IMR-90 (cell line): ENCODE measurements around the gene VWA8. TPM values are rescaled to one million over a fixed set of nuclear protein-coding genes. Genes with fewer than 3 reads are reported as not detected.

Experiments used
- ATAC-seq: fragments of 200-7000 bp; cut with Tn5 transposase; 2 replicates; pipeline ENCODE4 v1.9.1; 2020; ENCODE audit warnings: low read depth, mild to moderate bottlenecking, moderate library complexity
- BruUV-seq: library from RNA; stranded (reverse); fragments of 400-500 nt; replicated peaks from 2 replicates; lab custom pipeline; 2021; lab: Mats Ljungman, UMichigan
- CTCF ChIA-PET: fragments of 300-600 bp; formaldehyde crosslinking; extraction: SDS; loops from one replicate; lab custom pipeline; 2021; ENCODE audit warnings: antibody characterized with exemption; lab: Yijun Ruan, JAX
- POLR2A ChIA-PET: fragments of 300-600 bp; sonication (Branson Sonifier 250); formaldehyde crosslinking; loops from one replicate; lab custom pipeline; 2022; ENCODE audit warnings: antibody characterized with exemption; ENCODE audit not compliant: unreplicated experiment; lab: Charles Lee
- DNase-seq: peaks from one replicate; pipeline ENCODE4 v3.0.0; 2013
- H2AFZ ChIP-seq: replicated peaks from 2 replicates; pipeline ENCODE3; 2013; ENCODE audit warnings: low read length, mild to moderate bottlenecking; ENCODE audit not compliant: poor library complexity
- H2AK5ac ChIP-seq: 2 replicates; pipeline ENCODE4 v1.6.1; 2013; ENCODE audit warnings: low read depth, low read length, inconsistent platforms
- H2AK9ac ChIP-seq: replicated peaks from 2 replicates; pipeline ENCODE3; 2013; ENCODE audit warnings: mild to moderate bottlenecking, low read depth, low read length, moderate library complexity; ENCODE audit not compliant: poor library complexity
- H2BK120ac ChIP-seq: 2 replicates; pipeline ENCODE4 v1.6.1; 2013; ENCODE audit warnings: low read depth, low read length, inconsistent platforms
- H2BK15ac ChIP-seq: 3 replicates; pipeline ENCODE4 v1.6.1; 2013; ENCODE audit warnings: low read depth, low read length, inconsistent platforms
- H2BK20ac ChIP-seq: 2 replicates; pipeline ENCODE4 v1.6.1; 2013; ENCODE audit warnings: low read depth, mild to moderate bottlenecking, inconsistent platforms, low read length, moderate library complexity
- H2BK5ac ChIP-seq: 2 replicates; pipeline ENCODE4 v1.6.1; 2013; ENCODE audit warnings: mild to moderate bottlenecking, low read depth, low read length, inconsistent platforms; ENCODE audit not compliant: poor library complexity, severe bottlenecking
- H3K14ac ChIP-seq: replicated peaks from 2 replicates; pipeline ENCODE4 v1.6.1; 2013; ENCODE audit warnings: low read depth, low read length, inconsistent platforms
- H3K18ac ChIP-seq: 2 replicates; pipeline ENCODE4 v1.6.1; 2013; ENCODE audit warnings: low read depth, low read length, control low read depth
- H3K23ac ChIP-seq: 2 replicates; pipeline ENCODE4 v1.6.1; 2013; ENCODE audit warnings: low read depth, low read length, inconsistent platforms
- H3K27ac ChIP-seq: 2 replicates; pipeline ENCODE4 v1.5.1; 2013; ENCODE audit warnings: mild to moderate bottlenecking, control low read depth, low read length; ENCODE audit not compliant: insufficient read depth
- H3K27me3 ChIP-seq: 2 replicates; pipeline ENCODE4 v1.6.1; 2013; ENCODE audit warnings: low read length; ENCODE audit not compliant: control insufficient read depth, insufficient read depth
- H3K36me3 ChIP-seq: 2 replicates; pipeline ENCODE4 v1.6.1; 2013; ENCODE audit warnings: low read length, mixed read lengths; ENCODE audit not compliant: control insufficient read depth, insufficient read depth
- H3K4ac ChIP-seq: 2 replicates; pipeline ENCODE4 v1.6.1; 2013; ENCODE audit warnings: low read depth, low read length, inconsistent platforms
- H3K4me1 ChIP-seq: 2 replicates; pipeline ENCODE4 v1.6.1; 2013; ENCODE audit warnings: low read length, mixed read lengths; ENCODE audit not compliant: control insufficient read depth, insufficient read depth
- H3K4me2 ChIP-seq: 2 replicates; pipeline ENCODE4 v1.6.1; 2013; ENCODE audit warnings: low read depth, mild to moderate bottlenecking, control low read depth, low read length, moderate library complexity
- H3K4me3 ChIP-seq: 2 replicates; pipeline ENCODE4 v1.5.1; 2013; ENCODE audit warnings: low read depth, mild to moderate bottlenecking, control low read depth, low read length, moderate library complexity; ENCODE audit not compliant: insufficient read depth
- H3K56ac ChIP-seq: 2 replicates; pipeline ENCODE4 v1.6.1; 2013; ENCODE audit warnings: low read length, inconsistent platforms; ENCODE audit not compliant: insufficient read depth; ENCODE audit errors: extremely low read depth
- H3K79me1 ChIP-seq, 2 experiments: 2 replicates each; pipeline ENCODE4 v1.6.1; 2013; ENCODE audit warnings: low read length in 2 of 2, inconsistent platforms in 1 of 2, low read depth in 1 of 2
- H3K9ac ChIP-seq: 2 replicates; pipeline ENCODE4 v1.6.1; 2013; ENCODE audit warnings: low read depth, low read length, control low read depth
- H3K9me1 ChIP-seq: 2 replicates; pipeline ENCODE4 v1.6.1; 2013; ENCODE audit warnings: low read length, inconsistent platforms; ENCODE audit not compliant: insufficient read depth
- H3K9me3 ChIP-seq: 2 replicates; pipeline ENCODE4 v1.6.1; 2013; ENCODE audit warnings: low read length; ENCODE audit not compliant: control insufficient read depth, insufficient read depth
- H4K20me1 ChIP-seq: 2 replicates; pipeline ENCODE4 v1.6.1; 2013; ENCODE audit warnings: low read length, inconsistent platforms; ENCODE audit not compliant: insufficient read depth
- H4K5ac ChIP-seq: 2 replicates; pipeline ENCODE4 v1.6.1; 2013; ENCODE audit warnings: mild to moderate bottlenecking, low read depth, low read length, control low read depth
- H4K8ac ChIP-seq, 2 experiments: 2 replicates each; pipeline ENCODE4 v1.6.1; 2013; ENCODE audit warnings: low read depth in 2 of 2, low read length in 2 of 2, control low read depth in 1 of 2, inconsistent platforms in 1 of 2
- H4K91ac ChIP-seq: 2 replicates; pipeline ENCODE4 v1.6.1; 2013; ENCODE audit warnings: low read depth, low read length, inconsistent platforms; ENCODE audit not compliant: insufficient read depth
- BHLHE40 ChIP-seq: fragments of 150-350 bp; IDR thresholded peaks from 2 replicates; pipeline ENCODE4 v1.6.1; 2016; ENCODE audit warnings: mild to moderate bottlenecking, low read depth, low read length
- RAD21 ChIP-seq: IDR thresholded peaks from 2 replicates; pipeline ENCODE4 v1.6.1; 2012; ENCODE audit warnings: low read length, improper control_type of control experiment
- RFX5 ChIP-seq: IDR thresholded peaks from 2 replicates; pipeline ENCODE4 v1.8.0; 2012; ENCODE audit warnings: low read depth, mild to moderate bottlenecking, low read length, moderate library complexity
- WGBS, 2 experiments: methylation state at CpG; one replicate each; pipeline versions ENCODE4 v1.1.5 to v1.1.7; 2013; ENCODE audit warnings: missing lambda C conversion rate in 2 of 2; ENCODE audit not compliant: insufficient read length in 1 of 2; ENCODE audit errors: extremely low coverage in 2 of 2; 5-methylcytosine and 5-hydroxymethylcytosine counted together
- dilution Hi-C: fragments of 300-500 bp; cut with HindIII; formaldehyde crosslinking; loops from one replicate; pipeline ENCODE4 v1.14.3; 2018; ENCODE audit warnings: low sequenced_read_pairs; ENCODE audit not compliant: unreplicated experiment
- in situ Hi-C: fragments of 300-500 bp; cut with MboI; formaldehyde crosslinking; loops from 3 replicates; pipeline ENCODE4 v1.14.3; 2019; ENCODE audit warnings: low sequenced_read_pairs, inconsistent platforms, mixed read lengths
- intact Hi-C: fragments of 100-400 bp; cut with micrococcal nuclease; formaldehyde crosslinking; loops from 2 replicates; pipeline ENCODE4 v1.10.0; 2022
- polyA plus RNA-seq, 3 experiments: library from polyadenylated mRNA; depleted of rRNA; stranded (reverse); fragments of >200 nt; gene quantifications; 2 replicates each; pipeline ENCODE4 v1.2.3, GENCODE V29; 2012; ENCODE audit warnings: low replicate concordance in 1 of 3
- total RNA-seq: library from RNA; depleted of rRNA; stranded (reverse); fragments of >200 nt; gene quantifications from 2 replicates; pipeline ENCODE4 v1.2.3, GENCODE V29; 2012
- TF ChIP-seq, protein P1 (sequence below): fragments of 150-350 bp; IDR thresholded peaks from 2 replicates; pipeline ENCODE4 v1.6.1; 2017; ENCODE audit warnings: mild to moderate bottlenecking, antibody characterized with exemption, low read length, low read depth

Gene VWA8
- total and polyA plus RNA-seq, 2 of the 4 experiments (the other 2 are of a cell fraction): 5.9 to 18.3 TPM

DNA sequence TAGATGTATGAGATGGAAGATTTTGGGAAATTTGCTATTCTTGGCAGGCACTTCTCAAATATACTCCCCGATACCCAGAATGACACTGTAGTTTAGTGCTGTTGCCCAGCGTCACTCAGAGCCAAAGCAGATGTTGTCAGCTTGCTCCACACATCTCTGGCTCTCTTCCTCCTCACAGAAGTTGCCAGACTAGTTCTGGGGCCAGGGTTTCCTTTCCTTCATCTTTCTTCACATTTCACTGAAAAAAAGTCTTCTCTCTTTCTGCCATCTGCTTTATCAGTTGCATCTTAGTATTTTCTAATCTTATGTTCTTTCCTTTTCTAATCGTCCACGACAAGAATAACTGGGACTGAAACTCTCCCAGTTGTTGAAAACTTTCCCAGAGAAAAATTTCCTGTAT lies 252.2 kb downstream of the VWA8 start:
- H3K9me1 ChIP-seq: no peaks in the 10 kb centered on the region
- H3K4me3 ChIP-seq: no peak overlapping the region
- no peaks in the 10 kb centered on the region for H4K20me1 ChIP-seq
- no peaks in the 10 kb centered on the region for H3K36me3 ChIP-seq
- H4K5ac ChIP-seq: no peak overlapping the region
- H2BK120ac ChIP-seq: no peak overlapping the region
- POLR2A ChIA-PET: no interaction called here
- BruUV-seq: no TSS peak
- no peaks in the 10 kb centered on the region for H3K27me3 ChIP-seq
- ATAC-seq (no peak), DNase-seq (no peak)
- WGBS, 2 experiments: no CpG with 5 or more reads among the region's 4 CpGs
- H2BK20ac ChIP-seq: no peak overlapping the region
- H2BK5ac ChIP-seq: no peak overlapping the region
- H3K23ac ChIP-seq: no peak overlapping the region
- no peak overlapping the region for H3K4me2 ChIP-seq
- no peak overlapping the region for H3K27ac ChIP-seq
- H3K79me1 ChIP-seq: no peaks in the 10 kb centered on the region
- H3K9ac ChIP-seq: no peak overlapping the region
- H3K14ac ChIP-seq: no peak overlapping the region
- H4K8ac ChIP-seq: no peak overlapping the region
- H3K18ac ChIP-seq: no peak overlapping the region
- no peak overlapping the region for H2BK15ac ChIP-seq
- TF ChIP-seq BHLHE40 (no peak), RFX5 (no peak), RAD21 (no peak)
- TF ChIP-seq, protein P1, sequence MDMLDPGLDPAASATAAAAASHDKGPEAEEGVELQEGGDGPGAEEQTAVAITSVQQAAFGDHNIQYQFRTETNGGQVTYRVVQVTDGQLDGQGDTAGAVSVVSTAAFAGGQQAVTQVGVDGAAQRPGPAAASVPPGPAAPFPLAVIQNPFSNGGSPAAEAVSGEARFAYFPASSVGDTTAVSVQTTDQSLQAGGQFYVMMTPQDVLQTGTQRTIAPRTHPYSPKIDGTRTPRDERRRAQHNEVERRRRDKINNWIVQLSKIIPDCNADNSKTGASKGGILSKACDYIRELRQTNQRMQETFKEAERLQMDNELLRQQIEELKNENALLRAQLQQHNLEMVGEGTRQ: no peak
- CTCF ChIA-PET: no interaction called here
- no peak overlapping the region for H3K4ac ChIP-seq
- dilution Hi-C loops: no loop called here
- no peak overlapping the region for H4K91ac ChIP-seq
- no peak overlapping the region for H2AK9ac ChIP-seq
- H3K9me3 ChIP-seq: no peaks in the 10 kb centered on the region
- no peak overlapping the region for H3K56ac ChIP-seq
- intact Hi-C loops: loop anchor here (5.0 kb wide), 1 partner anchor 44 kb away; no protein-coding TSS in a partner anchor
- H2AFZ ChIP-seq: no peak overlapping the region
- no peak overlapping the region for H2AK5ac ChIP-seq
- in situ Hi-C loops: no loop called here
- no peaks in the 10 kb centered on the region for H3K4me1 ChIP-seq
